HG03565 (cell line): ENCODE data around the gene UBD.

Experiments used
- ATAC-seq: cut with Tn5 transposase; IDR thresholded peaks from one replicate; pipeline ENCODE4 v1.9.1; 2021; ENCODE audit warnings: mild to moderate bottlenecking, moderate library complexity; ENCODE audit not compliant: unreplicated experiment

UBD gene

DNA sequence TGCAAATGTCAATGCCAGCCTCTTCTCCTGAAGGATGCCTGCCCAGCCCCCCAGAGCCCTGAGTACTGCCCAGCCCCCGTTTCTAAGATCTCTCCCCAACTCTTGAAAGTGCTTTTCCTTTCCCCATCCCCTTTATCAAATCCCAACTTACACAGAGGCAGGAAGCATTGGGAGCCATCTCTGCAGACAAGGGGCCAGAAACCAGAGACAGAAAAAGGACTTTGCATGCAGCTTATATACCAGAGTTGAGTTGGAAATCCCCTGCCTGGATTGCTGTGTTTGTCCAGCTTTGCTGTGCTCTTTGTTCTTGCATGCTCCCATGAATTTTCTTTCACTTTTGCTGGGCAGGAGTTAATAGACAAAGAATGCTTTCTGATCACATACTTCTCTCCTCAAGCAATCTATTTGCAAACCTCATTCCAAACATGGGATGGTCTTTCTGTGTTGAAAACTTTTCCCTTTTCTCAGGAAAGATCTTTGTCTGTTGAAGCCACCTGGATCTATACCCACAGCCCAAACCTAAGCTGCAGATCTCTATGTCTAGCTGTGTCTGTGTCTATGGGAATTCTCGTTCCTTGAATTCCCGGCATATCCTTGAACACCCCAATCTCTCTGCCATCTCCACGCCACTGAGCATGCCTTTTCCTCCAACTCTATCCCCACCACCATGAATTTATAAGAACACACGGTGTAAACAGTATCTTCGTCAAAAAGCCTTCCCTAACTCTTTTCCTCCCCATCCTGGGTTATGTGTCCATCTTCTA lies at the start of gene UBD:
Gene UBD (minus strand): TSS at position 209 of the 764 bp plus-strand sequence. CDS start 31 bp downstream, at position 178.
- no peak for ATAC-seq

DNA sequence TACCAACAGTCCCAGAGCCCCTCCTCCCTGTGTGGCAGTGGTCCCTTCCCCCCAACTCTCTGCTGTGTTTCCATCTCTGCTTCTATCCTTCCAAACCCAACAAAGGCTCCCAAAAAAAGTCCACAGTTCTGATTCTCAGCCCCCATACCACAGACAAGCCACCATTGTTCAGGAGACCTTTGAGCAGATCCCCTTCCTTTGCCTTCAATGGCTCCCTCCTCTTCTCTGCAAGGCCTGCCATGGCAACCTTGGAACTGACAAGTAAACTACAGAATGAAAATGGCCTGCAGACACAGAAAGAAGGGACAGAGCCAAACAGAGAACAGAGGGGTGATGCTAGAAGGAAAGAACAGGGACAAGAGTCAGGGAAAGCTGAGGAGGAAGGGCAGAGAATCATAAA lies 48.6 kb upstream of the UBD start:
- no peak for ATAC-seq

DNA sequence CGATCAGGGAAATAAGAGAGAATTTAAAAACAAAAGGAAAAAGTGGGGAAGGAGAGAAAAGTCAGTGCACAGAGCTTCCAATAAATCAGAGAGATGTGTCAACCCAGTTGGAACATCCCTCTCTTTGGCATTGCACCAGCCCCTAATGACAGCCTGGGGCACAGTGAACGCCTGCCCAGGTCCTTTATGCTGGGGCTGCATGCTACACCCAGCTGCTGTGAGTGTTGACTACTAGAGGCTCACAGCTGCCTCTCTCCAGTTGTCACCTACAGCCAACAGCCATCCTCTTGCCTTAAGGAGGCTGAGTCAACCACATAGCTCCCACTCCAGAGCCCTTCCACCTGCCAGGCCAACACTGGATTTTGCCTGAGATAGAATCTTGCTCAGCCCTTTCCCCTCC lies 44.4 kb upstream of the UBD start:
- no peak for ATAC-seq

DNA sequence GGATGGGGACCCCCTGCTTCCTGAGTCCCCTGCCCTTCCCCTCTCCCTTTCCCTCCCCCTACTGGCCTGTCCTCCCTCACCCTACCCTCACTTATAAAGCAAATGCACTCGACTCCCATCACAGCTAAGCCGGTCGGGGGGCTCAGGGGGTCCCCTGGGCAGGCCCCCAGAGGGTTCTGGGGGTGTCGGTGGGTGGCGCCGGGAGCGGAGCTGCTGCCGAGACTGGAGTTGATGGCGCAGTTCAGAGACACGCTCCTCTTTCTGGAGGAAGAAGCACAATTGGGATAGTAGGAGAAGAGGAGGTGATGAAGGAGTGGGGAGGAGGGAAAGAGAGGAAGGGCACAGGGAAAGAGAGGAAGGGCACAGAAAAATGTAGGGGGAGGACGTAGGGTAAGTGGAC lies 43.9 kb upstream of the UBD start:
- no peak for ATAC-seq

DNA sequence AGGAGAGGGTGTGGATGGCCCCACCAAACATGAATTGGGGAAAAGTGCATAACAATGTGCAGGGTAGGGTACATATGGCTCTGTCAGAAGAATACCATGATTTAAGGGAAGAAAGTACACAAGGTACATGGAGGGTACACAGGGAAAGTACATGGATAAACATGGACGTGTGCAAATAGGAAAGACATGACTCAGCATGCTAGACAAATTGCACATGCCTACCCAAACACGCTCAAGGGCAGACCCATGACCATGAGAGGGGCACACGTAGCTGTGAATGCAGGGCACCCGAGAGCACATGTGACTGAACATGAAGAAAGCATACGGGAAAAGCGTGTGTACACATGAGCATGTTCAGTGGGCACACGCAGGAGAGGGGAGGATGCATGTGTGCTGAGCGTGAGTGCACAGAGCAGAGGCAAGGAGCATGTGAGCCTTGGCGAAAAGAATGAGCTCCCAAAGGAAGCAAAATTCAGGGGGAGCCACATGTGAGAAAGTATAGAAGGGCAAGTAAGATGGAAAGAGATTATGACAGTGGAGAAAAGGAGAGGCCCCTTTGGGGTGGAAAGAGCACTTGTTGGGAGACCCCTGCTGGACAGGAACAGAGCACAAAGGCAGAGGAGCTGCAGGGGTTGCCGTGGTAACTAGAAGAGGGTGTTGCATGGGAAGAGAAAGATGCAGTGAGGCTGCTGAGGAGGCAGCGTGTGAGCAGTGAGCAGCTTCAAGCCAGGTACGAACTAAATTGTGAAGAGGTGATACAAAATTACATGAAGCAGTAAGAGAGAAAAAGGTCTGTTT lies 43.2 kb upstream of the UBD start:
- no peak for ATAC-seq

DNA sequence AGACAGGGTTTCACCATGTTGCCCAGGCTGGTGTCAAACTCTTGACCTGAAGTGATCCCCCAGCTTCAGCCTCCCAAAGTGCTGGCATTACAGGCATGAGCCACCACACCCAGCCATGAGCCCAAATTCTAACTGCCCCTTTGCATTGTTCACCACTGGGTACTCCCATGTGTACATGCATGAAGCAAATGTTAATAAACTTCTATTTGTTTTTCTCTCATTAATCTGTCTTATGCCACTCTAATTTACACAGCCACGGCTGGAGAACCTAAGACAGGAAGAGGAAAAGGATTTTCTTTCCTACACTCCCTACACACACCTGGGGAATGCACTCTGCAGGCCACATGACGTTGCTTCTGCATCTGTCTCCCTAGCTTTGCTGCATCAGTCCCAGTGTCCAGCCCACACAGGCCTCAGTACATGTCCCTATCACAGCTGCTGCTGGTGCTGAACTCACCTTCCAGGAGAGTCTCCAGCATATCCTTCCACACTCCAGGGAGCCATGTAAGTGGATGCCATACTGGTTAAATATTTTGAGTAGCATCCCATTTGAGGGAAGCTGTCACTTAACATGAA lies 38.7 kb upstream of the UBD start:
- no peak for ATAC-seq

DNA sequence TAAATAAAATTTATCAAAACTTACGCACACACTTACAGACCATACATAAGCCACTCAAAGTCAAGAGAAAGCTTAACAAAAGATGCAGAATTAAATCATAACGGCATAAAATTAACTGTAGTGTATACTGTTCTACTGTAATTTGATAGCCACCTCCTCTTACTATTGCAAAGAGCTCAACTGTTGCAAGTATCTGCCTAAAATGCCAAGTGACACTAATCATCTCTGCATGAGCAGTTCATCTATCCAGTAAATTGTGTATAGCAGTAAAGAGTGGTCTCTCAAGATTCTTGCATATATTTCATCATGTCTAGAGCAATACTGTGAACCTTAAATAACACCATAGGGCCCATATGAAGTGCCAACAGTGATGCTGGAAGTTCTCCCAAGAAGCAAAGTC lies 37.7 kb upstream of the UBD start:
- no peak for ATAC-seq

DNA sequence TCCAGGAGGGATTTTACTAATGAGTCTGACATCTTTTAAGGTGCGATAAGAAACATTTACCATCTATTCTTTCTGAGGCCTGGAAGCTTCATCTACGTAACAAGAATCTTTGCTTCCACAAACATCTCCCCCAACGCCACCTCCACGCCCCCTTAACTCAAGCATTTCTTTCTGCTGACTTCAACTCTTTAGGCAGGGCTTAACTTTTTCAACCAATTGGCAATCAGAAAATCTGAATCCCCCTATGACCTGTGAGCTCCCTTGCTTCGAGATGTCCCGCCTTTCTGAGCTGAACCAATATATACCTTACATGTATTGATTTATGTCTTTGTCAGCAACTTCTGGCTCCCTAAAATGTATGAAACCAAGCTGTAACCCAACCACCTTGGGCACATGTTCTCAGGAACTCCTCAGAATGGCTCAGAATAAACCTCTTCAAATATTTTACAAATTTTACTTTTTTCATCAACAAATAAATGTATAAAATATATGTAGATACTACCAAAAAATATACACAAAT lies 36.9 kb upstream of the UBD start:
- no peak for ATAC-seq

DNA sequence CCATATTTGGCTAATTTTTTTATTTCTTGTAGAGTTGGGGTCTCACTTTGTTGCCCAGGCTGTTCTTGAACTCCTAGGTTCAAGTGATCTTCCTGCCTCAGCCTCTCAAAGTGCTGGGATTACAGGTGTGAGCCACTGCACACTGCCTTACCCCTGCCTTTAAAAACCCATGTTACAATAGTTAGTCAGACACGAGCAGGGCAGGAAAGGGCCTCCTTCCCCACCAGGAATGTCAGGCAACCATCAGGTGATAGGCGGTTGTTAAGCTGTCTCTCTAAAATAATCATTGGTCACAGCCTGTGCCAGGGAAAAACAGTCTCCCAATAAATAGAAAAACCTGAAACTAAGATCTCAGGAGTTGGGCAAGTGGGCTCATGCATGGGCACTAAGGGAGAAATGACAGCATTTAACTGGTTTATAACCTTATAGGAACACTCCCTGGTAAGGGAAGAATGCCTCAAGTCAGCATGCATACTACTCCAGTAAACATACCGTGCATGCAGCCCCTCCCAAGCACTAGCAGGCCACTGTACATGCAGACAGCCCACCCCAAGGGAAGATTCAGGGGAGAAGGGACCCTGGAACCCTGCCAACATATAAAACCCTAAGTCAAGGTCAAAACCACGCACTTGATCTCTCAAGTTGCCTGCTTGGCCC lies 33.8 kb upstream of the UBD start:
- ATAC-seq: no peak

DNA sequence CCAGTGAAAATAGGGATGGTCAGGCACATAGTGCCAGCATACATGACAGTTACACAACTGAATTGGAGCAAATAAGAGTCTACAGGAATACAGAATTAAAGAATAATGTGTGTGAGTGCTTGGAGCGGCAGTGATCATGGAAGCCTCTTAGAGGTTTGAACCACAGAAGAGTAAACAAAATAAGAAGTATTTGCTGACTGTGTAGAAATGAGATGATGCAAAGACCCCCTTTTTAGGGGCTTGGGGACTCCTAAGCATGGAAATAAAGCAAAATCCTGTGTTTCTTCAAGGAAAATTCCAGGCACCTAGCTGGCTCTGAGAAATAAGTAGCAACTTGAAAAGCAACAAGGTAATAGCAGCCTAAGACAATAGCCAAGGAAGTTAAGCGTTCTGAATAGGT lies 32.1 kb upstream of the UBD start:
- ATAC-seq: no peak

DNA sequence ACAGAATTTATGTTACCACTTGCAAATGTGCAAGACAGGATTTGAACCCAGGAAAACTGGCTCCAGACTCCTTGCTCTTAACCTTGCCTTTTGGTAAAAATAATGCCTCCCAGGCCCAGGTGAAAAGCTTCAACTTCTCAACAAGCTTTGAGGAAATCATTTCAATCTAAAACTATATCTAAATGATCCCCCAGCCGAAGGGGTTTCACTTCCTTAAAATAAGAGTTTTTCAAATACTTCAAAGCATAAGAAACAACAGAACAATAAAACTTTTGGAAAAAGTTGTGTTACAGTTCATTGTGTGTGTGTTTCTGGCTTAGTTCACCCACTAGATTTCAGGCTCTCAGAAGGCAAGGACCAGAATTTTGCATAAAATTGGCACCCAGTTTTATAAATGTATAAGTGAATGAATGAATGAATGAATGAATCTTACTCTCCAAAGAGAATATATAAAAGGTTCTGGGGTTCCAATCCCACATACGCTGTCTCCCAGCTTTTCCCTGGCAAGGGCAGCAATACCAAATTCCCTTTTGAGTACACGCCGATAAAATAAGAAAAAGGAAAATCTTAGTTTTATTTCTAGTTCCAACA lies 30.8 kb upstream of the UBD start:
- ATAC-seq: no peak

DNA sequence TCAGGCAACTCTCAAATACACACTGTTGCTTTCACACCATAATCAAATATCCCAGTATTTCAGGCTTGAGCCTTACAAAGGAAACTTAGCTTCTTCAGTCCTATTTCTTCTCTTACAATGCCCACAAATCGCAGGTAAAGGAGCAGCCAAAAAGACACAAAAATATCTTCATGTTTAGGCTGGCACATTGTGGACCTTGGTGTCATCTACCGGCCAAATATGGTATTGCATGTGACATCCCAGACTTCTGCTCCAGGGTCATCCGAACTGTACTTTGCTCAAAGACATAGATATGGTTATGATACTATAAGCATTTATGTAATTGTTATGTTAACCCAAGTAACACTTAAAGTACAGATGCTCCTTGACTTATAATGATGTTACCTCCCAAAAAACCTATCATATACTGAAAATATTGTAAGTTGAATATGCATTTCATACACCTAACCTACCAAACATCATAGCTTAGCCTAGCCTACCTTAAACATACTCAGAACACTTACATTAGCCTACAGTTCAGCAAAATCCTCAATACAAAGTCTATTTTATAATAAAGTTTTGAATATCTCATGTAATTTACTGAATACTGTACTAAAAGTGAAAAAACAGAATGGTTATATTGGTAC lies 30.0 kb upstream of the UBD start:
- no peak for ATAC-seq

DNA sequence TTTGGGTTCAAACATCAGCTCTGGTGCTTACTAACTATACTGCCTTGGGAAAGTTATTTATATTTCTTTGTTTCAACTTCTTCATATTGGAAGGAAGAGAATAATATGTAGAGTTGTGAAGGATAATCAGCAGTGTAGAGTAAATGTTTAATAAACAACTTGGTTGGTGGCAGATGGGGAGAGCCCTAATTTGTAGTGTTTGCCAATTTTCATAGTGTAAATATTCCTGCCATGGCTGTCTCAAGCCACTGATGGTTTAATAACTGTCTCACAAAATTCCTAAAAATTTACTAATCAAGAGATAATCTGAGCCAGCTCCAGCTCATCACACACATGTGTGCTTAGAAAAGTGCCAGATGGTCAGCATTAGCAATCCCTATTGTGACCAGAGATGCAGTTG lies 25.3 kb upstream of the UBD start, which contains the start of gene OR2H2:
Gene OR2H2 (plus strand): TSS at position 301 of the 400 bp plus-strand sequence. CDS start 2,824 bp downstream, outside the sequence.
- no peak for ATAC-seq

DNA sequence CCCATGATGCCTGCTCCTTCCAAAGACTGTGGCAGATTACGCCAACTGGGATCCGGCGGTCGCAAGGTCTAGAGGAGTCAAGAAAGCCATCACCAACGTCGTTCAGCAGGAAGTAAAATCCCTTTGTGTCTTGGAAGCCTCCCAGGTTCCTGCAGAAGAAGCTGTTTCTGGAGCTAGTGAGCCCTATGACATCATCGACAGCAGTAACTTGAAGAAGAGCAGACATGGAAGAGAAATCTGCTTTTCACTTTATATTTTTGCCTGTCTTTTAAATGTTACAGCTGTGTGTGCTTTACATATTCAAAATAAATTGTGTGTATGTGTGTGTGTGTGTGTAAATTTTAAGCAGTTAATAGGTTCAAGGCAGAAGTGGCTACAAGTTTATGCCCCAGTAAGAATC lies 18.0 kb upstream of the UBD start:
- ATAC-seq: no peak

DNA sequence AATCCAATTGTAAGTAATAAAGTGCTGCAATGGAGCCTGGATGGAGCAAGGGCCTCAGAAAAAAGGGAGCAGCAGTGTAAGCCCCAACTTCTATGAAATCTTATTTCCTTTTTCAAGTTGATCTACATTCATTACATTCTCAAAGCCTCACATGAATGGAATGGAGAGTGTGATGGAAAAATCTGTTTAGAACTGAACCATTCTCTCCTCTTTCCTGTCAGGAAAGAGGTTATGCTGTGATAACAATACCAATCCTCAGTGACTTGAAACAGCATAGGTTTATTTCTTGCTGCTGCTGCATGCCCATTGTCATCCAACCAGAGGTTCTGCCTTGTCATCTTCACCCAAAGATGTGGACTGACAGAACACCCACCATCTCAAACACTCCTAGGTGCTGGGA lies 16.5 kb upstream of the UBD start:
- ATAC-seq: no peak

DNA sequence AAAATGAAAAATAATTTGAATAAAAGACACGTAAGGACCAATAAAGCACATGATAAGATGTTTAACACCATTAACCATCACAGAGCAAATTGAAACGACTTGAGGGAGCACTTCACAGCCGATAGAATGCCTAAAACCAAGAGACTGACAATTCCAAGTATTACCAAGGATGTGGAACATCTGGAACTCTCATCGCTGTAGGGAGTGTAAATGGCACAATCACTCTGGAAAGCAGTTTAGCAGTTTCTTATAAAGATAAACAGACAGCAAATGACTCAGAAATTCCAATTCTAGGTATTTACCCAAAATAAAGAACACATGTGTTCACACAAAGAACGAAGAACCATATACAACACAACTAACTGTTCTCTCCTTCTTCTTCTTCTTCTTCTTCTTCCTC lies 8.5 kb upstream of the UBD start:
- ATAC-seq: no peak

DNA sequence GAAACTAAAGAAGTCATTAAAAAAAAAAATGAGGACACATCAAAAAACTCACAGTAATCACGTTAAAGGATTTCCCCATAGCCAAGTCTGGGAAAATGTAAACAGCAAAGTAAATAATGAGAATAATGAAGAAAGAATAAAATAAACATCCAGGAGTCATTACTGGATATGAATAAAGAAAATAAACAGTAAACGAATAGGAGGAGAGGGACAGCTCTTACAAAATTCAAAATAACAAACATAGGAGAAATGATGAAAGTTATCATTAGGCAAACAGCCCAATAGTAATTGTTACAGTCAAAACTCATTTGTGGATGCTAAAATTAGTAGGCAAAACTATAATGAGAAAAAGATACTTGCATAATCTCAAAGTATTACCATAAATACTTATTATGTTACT lies 8.0 kb upstream of the UBD start:
- ATAC-seq: no peak

DNA sequence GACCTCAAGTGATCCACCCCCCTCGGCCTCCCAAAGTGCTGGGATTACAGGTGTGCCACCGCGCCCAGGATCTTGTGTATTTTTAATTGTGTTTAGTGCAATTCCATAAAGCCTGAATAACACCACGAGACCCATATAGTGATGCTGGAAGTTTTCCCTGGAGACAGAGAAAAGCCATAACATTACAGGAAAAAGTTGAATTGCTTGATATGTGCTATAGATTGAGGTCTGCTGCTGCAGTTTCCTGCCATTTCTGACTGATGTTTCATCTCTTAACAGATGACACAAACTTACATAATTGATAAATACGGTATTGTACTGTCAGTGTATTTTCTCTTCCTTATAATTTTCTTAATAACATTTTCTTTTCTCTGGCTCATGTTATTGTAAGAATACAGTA lies 7.3 kb upstream of the UBD start:
- ATAC-seq: no peak

DNA sequence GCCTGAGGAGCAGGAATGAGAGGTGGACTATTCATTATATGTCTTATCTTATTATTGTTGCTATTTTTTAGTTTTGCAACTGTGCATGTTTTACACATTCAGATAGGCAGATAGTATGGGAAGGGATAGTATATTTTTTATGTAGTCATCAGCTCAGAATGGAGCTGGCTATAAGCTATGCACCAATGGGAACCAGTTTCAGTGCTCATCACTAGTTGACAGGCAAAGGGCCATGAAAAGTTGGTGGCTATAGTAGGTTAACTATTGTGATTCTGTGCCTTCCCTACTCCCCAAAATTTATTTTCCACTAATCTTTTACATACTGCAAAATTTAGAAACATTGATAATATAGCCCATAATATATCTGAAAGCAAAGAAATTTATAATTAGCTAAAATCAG lies 5.3 kb upstream of the UBD start:
- ATAC-seq: no peak

DNA sequence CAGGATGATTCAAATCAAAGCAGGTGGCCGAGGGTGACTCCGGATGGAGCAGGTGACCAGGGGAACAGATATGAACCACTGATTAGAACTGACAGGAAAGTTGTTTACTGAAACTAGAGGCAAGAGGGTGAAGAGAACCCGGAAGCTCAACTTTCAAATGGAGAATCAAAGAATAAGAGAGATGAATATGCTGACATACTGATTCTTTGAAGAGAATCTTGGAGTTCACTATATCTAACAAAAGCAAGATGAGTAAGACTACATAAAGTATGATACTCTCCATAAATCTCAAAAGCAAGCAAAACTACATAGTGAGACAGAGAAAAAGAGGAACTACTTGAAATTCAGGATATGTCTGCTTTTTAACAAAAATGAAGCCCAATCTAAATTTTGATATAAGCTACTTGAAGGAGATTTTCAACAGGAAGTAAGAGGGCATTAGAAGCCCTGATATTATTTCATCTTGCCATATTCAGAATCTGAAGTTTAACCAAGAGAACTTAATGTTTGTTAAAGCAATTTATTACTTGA lies 4.0 kb upstream of the UBD start:
- ATAC-seq: no peak
